ENCODE results near the gene KCND2.

- TF ChIP-seq POLR2A (IDR thresholded peaks at IDR 0.05) = no peak
- TF ChIP-seq CTCF (IDR thresholded peaks at IDR 0.05) = no peak
These were observed 231.4 kb downstream of the KCND2 start for GRCh38 chr7:120504386-120504785.

Data from tibial nerve (tissue), 3 donors.